ENCODE results near the gene CFDP1.

- TF ChIP-seq CTCF (IDR thresholded peaks at IDR 0.05; ENCODE audit: low read length) (no peak), EZH2 (optimal IDR thresholded peaks at IDR 0.05; ENCODE audit: low read depth, low read length) (no peak), EZH2phosphoT487 (IDR thresholded peaks at IDR 0.05; ENCODE audit: low read length) (no peak)
These were observed 62.1 kb downstream of the CFDP1 start for GRCh38 chr16:75371171-75371570.

Measured in MM.1S (cell line).